ENCODE data around the gene USP24.

GRCh38 chr1:55129194-55129728 lies 85.9 kb downstream of the USP24 start:
- TF ChIP-seq EZH2 (IDR thresholded peaks at IDR 0.05; ENCODE audit: low read length) (no peak), CTCF (optimal IDR thresholded peaks at IDR 0.05 in 1 of 3, IDR thresholded peaks at IDR 0.05 in 1 of 3, conservative IDR thresholded peaks at IDR 0.05 in 1 of 3; ENCODE audit: extremely low read depth in 1 of 3, insufficient read depth in 2 of 3, low read length in 3 of 3) (no peak)

Measured in keratinocyte (primary cell).